GM19463 (cell line): ENCODE data around the gene GPSM1.

ENCODE experiments used
- ATAC-seq: cut with Tn5 transposase; IDR thresholded peaks from one replicate; pipeline ENCODE4 v1.9.1; 2021; ENCODE audit warnings: mild to moderate bottlenecking, moderate library complexity; ENCODE audit not compliant: unreplicated experiment

GPSM1 gene

GRCh38 chr9:136358888-136359287 is 31.5 kb downstream of the GPSM1 start:
- no peak for ATAC-seq

GRCh38 chr9:136359774-136360718 is 32.7 kb downstream of the GPSM1 start:
- no peak for ATAC-seq

GRCh38 chr9:136361047-136361753 is 33.9 kb downstream of the GPSM1 start:
- no peak for ATAC-seq

GRCh38 chr9:136361754-136362449 is 34.6 kb downstream of the GPSM1 start:
- no peak for ATAC-seq

GRCh38 chr9:136362450-136362784 is 35.1 kb downstream of the GPSM1 start:
- no peak for ATAC-seq

- peak; percentile 83 for ATAC-seq
Measured at GRCh38 chr9:136363106-136363948, 36.0 kb downstream of the GPSM1 start, which contains the start of gene DNLZ. TSS of gene DNLZ (minus strand) at chr9:136363744. CDS start at chr9:136363714, 30 bp downstream.

GRCh38 chr9:136363949-136364748 is 36.8 kb downstream of the GPSM1 start:
- no peak for ATAC-seq

GRCh38 chr9:136364942-136365774 is 37.8 kb downstream of the GPSM1 start:
- ATAC-seq = no peak

- ATAC-seq = no peak
Measured at GRCh38 chr9:136365775-136366222, 38.5 kb downstream of the GPSM1 start.

- ATAC-seq = no peak
Measured at GRCh38 chr9:136366826-136367225, 39.5 kb downstream of the GPSM1 start.

GRCh38 chr9:136367296-136368145 is 40.2 kb downstream of the GPSM1 start:
- ATAC-seq = no peak

- ATAC-seq = no peak
Measured at GRCh38 chr9:136368190-136368589, 40.9 kb downstream of the GPSM1 start.

GRCh38 chr9:136370037-136370436 is 42.7 kb downstream of the GPSM1 start:
- ATAC-seq = no peak

- no peak for ATAC-seq
Measured at GRCh38 chr9:136370687-136371532, 43.6 kb downstream of the GPSM1 start.

- ATAC-seq = no peak
Measured at GRCh38 chr9:136371533-136371880, 44.2 kb downstream of the GPSM1 start.

GRCh38 chr9:136372006-136372405 is 44.7 kb downstream of the GPSM1 start:
- no peak for ATAC-seq
